WTC11 (cell line): ENCODE measurements around the gene EGFR. TPM values are rescaled to one million over a fixed set of nuclear protein-coding genes. Genes with fewer than 3 reads are reported as not detected.
A peak's percentile ranks its signal among the peaks of the same experiment; 100 is the strongest.

Experiments
- ATAC-seq: fragments of 200-7000 bp; cut with Tn5 transposase; 2 replicates; pipeline ENCODE4 v1.10.0; 2021; ENCODE audit warnings: mild to moderate bottlenecking, moderate library complexity
- CTCF ChIA-PET: fragments of 300-600 bp; sonication (Branson Sonifier 250); formaldehyde crosslinking; loops from one replicate; lab custom pipeline; 2021; ENCODE audit warnings: antibody characterized with exemption; lab: Charles Lee
- POLR2A ChIA-PET: fragments of 350-600 bp; sonication (Branson Sonifier 250); formaldehyde crosslinking; loops from one replicate; lab custom pipeline; 2021; ENCODE audit warnings: antibody characterized with exemption; lab: Charles Lee
- DNase-seq: peaks from one replicate; pipeline ENCODE4 v3.0.0; 2021; ENCODE audit warnings: low spot score
- H3K27ac Mint-ChIP-seq: 2 replicates; pipeline ENCODE4 v1.8.0; 2021; ENCODE audit warnings: mixed read lengths
- H3K27me3 Mint-ChIP-seq: 2 replicates; pipeline ENCODE4 v1.8.0; 2021; ENCODE audit warnings: low read depth, mild to moderate bottlenecking, moderate library complexity, mixed read lengths
- H3K36me3 Mint-ChIP-seq: 2 replicates; pipeline ENCODE4 v1.8.0; 2021; ENCODE audit warnings: mixed read lengths
- H3K4me1 Mint-ChIP-seq: 2 replicates; pipeline ENCODE4 v1.8.0; 2022; ENCODE audit warnings: mixed read lengths
- H3K4me3 Mint-ChIP-seq: 2 replicates; pipeline ENCODE4 v1.8.0; 2021; ENCODE audit warnings: mild to moderate bottlenecking, moderate library complexity, mixed read lengths
- H3K9me3 Mint-ChIP-seq: 2 replicates; pipeline ENCODE4 v1.8.0; 2021; ENCODE audit warnings: mixed read lengths
- ATF2 ChIP-seq: sonication (generic); formaldehyde crosslinking; IDR thresholded peaks from 2 replicates; pipeline ENCODE4 v1.8.1; 2022; ENCODE audit warnings: low read depth, missing genetic modification reagents, borderline replicate concordance
- CDX4 ChIP-seq: fragments of 250-450 bp; sonication (Bioruptor Pico); IDR thresholded peaks from 2 replicates; pipeline ENCODE4 v1.9.0; 2021; ENCODE audit warnings: moderate library complexity, mild to moderate bottlenecking, inconsistent platforms, borderline replicate concordance
- ESRRA ChIP-seq: sonication (generic); formaldehyde crosslinking; IDR thresholded peaks from 2 replicates; pipeline ENCODE4 v1.8.1; 2022; ENCODE audit warnings: mild to moderate bottlenecking, missing genetic modification reagents, borderline replicate concordance
- FOXJ3 ChIP-seq: sonication (generic); formaldehyde crosslinking; IDR thresholded peaks from 2 replicates; pipeline ENCODE4 v1.9.0; 2021; ENCODE audit warnings: missing genetic modification reagents, mild to moderate bottlenecking, borderline replicate concordance
- FOXP1 ChIP-seq: sonication (generic); formaldehyde crosslinking; IDR thresholded peaks from 2 replicates; pipeline ENCODE4 v1.8.0; 2022; ENCODE audit warnings: missing genetic modification reagents, mild to moderate bottlenecking, moderate library complexity, borderline replicate concordance
- HMGA2 ChIP-seq: fragments of 250-450 bp; sonication (Bioruptor Pico); IDR thresholded peaks from 2 replicates; pipeline ENCODE4 v1.4.0; 2021; ENCODE audit warnings: mild to moderate bottlenecking, moderate library complexity
- JUN ChIP-seq: sonication (generic); formaldehyde crosslinking; IDR thresholded peaks from 2 replicates; pipeline ENCODE4 v1.8.0; 2023; ENCODE audit warnings: mild to moderate bottlenecking, missing genetic modification reagents
- MAX ChIP-seq: sonication (generic); formaldehyde crosslinking; IDR thresholded peaks from 2 replicates; pipeline ENCODE4 v1.8.0; 2022; ENCODE audit warnings: mild to moderate bottlenecking, missing genetic modification reagents
- MLX ChIP-seq: sonication (generic); formaldehyde crosslinking; IDR thresholded peaks from 2 replicates; pipeline ENCODE4 v1.8.1; 2023; ENCODE audit warnings: mild to moderate bottlenecking, missing genetic modification reagents, moderate library complexity
- NFATC4 ChIP-seq: fragments of 250-450 bp; sonication (Bioruptor Pico); IDR thresholded peaks from 2 replicates; pipeline ENCODE4 v1.9.0; 2021; ENCODE audit warnings: mild to moderate bottlenecking
- NFE2L1 ChIP-seq: sonication (generic); formaldehyde crosslinking; IDR thresholded peaks from 2 replicates; pipeline ENCODE4 v1.8.1; 2023; ENCODE audit warnings: missing genetic modification reagents
- NFYB ChIP-seq: sonication (generic); formaldehyde crosslinking; conservative IDR thresholded peaks from 2 replicates; pipeline ENCODE4 v1.8.0; 2022; ENCODE audit warnings: low read depth, missing genetic modification reagents
- NR3C1 ChIP-seq: sonication (generic); formaldehyde crosslinking; conservative IDR thresholded peaks from 2 replicates; pipeline ENCODE4 v1.8.1; 2023; ENCODE audit warnings: low read depth, mild to moderate bottlenecking, missing genetic modification reagents
- PREB ChIP-seq: sonication (generic); formaldehyde crosslinking; IDR thresholded peaks from 2 replicates; pipeline ENCODE4 v1.8.1; 2022; ENCODE audit warnings: mild to moderate bottlenecking, missing genetic modification reagents, moderate library complexity, borderline replicate concordance
- RELA ChIP-seq: sonication (generic); formaldehyde crosslinking; IDR thresholded peaks from 2 replicates; pipeline ENCODE4 v1.8.1; 2022; ENCODE audit warnings: missing genetic modification reagents, mild to moderate bottlenecking, borderline replicate concordance
- SMAD3 ChIP-seq: sonication (generic); formaldehyde crosslinking; IDR thresholded peaks from 2 replicates; pipeline ENCODE4 v1.8.0; 2022; ENCODE audit warnings: missing genetic modification reagents, mild to moderate bottlenecking, borderline replicate concordance
- SP1 ChIP-seq: sonication (generic); formaldehyde crosslinking; conservative IDR thresholded peaks from 2 replicates; pipeline ENCODE4 v1.8.1; 2022; ENCODE audit warnings: missing genetic modification reagents
- USF2 ChIP-seq: sonication (generic); formaldehyde crosslinking; IDR thresholded peaks from 2 replicates; pipeline ENCODE4 v1.8.1; 2023; ENCODE audit warnings: mild to moderate bottlenecking, missing genetic modification reagents, moderate library complexity
- ZNF416 ChIP-seq: fragments of 250-450 bp; sonication (Bioruptor Pico); IDR thresholded peaks from 2 replicates; pipeline ENCODE4 v1.9.0; 2021; ENCODE audit warnings: mild to moderate bottlenecking, inconsistent platforms
- ZNF425 ChIP-seq: fragments of 250-450 bp; sonication (Bioruptor Pico); conservative IDR thresholded peaks from 2 replicates; pipeline ENCODE4 v1.9.0; 2021; ENCODE audit warnings: mild to moderate bottlenecking
- ZSCAN18 ChIP-seq: fragments of 250-450 bp; sonication (Bioruptor Pico); IDR thresholded peaks from 2 replicates; pipeline ENCODE4 v2.1.2; 2022; ENCODE audit warnings: mild to moderate bottlenecking, moderate library complexity
- total RNA-seq: library from RNA; stranded (reverse); gene quantifications from 3 replicates; pipeline ENCODE4 v1.2.3, GENCODE V29; 2021

The EGFR gene
- total RNA-seq, 1 experiment from 2014 or later = 5.9 TPM

GRCh38 chr7:55129541-55130394 is 111.0 kb downstream of the EGFR start:
- ChIA-PET POLR2A (no interaction called here), CTCF (interaction anchor here (1.2 to 3.0 kb wide), 3 partner anchors 15 to 125 kb away, joined by 5 to 22 read pairs (median 5); partner anchors contain the start of gene EGFR)
- H3K27ac Mint-ChIP-seq = peak overlapping the region; percentile 84
- H3K36me3 Mint-ChIP-seq = no peaks in the 10 kb centered on the region
- H3K9me3 Mint-ChIP-seq = peaks cover 3% of the 10 kb centered on the region; the same call in 1 of the 2 replicates
- peaks cover 33% of the 10 kb centered on the region for H3K4me1 Mint-ChIP-seq
- ATAC-seq (peak; percentile 71), DNase-seq (no peak)
- H3K4me3 Mint-ChIP-seq = no peak overlapping the region
- TF ChIP-seq PREB (no peak), NFE2L1 (CRISPR knock-in tag) (no peak), JUN (CRISPR knock-in tag) (no peak), SP1 (CRISPR knock-in tag) (no peak), FOXP1 (CRISPR knock-in tag) (no peak), RELA (no peak), CDX4 (CRISPR knock-in tag) (no peak), MAX (CRISPR knock-in tag) (no peak), ZSCAN18 (CRISPR knock-in tag) (no peak), FOXJ3 (CRISPR knock-in tag) (no peak)
- H3K27me3 Mint-ChIP-seq = no peaks in the 10 kb centered on the region

- H3K27me3 Mint-ChIP-seq = no peaks in the 10 kb centered on the region
- peaks cover 33% of the 10 kb centered on the region for H3K4me1 Mint-ChIP-seq
- H3K36me3 Mint-ChIP-seq = no peaks in the 10 kb centered on the region
- H3K9me3 Mint-ChIP-seq = peaks cover 3% of the 10 kb centered on the region; the same call in 1 of the 2 replicates
- peak overlapping the region; percentile 19; the same call in 1 of the 2 replicates for H3K27ac Mint-ChIP-seq
- ATAC-seq (peak; percentile 14; the same call in 1 of the 2 replicates), DNase-seq (no peak)
- H3K4me3 Mint-ChIP-seq = no peak overlapping the region
- ChIA-PET POLR2A (interaction anchor here (0.6 kb wide), 1 partner anchor 111 kb away, joined by 3 read pairs; no protein-coding TSS in a partner anchor), CTCF (interaction anchor here (1.2 to 3.0 kb wide), 3 partner anchors 15 to 124 kb away, joined by 5 to 22 read pairs (median 5); partner anchors contain the start of gene EGFR)
- TF ChIP-seq MLX (CRISPR knock-in tag) (no peak), NFYB (CRISPR knock-in tag) (no peak), ZNF416 (CRISPR knock-in tag) (no peak), ATF2 (CRISPR knock-in tag) (no peak), PREB (no peak), ZNF425 (no peak), NFATC4 (CRISPR knock-in tag) (no peak), NR3C1 (CRISPR knock-in tag) (no peak), USF2 (CRISPR knock-in tag) (no peak), ESRRA (CRISPR knock-in tag) (no peak), HMGA2 (CRISPR knock-in tag) (no peak), SMAD3 (no peak)
Observed at GRCh38 chr7:55130395-55131141, 111.8 kb downstream of the EGFR start.
